Measurements from ENCODE around the gene FYN.
"Not testable (repeated sequence)": the region's sequence is repeated elsewhere in the genome, so short reads cannot be mapped to it uniquely, and the experiment has no call there.

Gene FYN

GRCh38 chr6:111850295-111850937 is 22.8 kb downstream of the FYN start:
- DNase-seq (ENCODE audit: low spot score) = no peak

DNA sequence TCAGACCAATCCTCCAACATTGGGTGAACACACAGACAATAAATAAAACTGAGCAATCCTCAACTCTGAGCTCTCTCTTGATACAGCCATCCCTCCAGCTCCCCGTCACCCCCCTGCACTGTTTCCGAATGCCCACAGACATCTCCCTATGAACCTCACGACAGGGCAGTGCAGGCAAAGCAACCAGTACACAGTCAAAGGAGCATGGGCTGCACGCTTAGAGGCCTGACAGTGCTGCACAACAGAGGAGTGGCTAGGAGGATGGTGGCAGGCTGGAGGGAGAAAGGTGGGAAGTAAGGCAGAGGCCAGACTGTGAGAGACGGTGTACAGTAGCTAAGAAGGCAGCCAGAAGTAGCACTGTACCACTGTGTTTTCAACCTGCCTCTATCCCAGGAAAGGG is 24.0 kb downstream of the FYN start:
- DNase-seq (ENCODE audit: low spot score) = no peak

GRCh38 chr6:111848262-111848812 is 24.9 kb downstream of the FYN start:
- no peak for DNase-seq (ENCODE audit: low spot score)

GRCh38 chr6:111846492-111847409 is 26.5 kb downstream of the FYN start:
- no peak for DNase-seq (ENCODE audit: low spot score)

DNA sequence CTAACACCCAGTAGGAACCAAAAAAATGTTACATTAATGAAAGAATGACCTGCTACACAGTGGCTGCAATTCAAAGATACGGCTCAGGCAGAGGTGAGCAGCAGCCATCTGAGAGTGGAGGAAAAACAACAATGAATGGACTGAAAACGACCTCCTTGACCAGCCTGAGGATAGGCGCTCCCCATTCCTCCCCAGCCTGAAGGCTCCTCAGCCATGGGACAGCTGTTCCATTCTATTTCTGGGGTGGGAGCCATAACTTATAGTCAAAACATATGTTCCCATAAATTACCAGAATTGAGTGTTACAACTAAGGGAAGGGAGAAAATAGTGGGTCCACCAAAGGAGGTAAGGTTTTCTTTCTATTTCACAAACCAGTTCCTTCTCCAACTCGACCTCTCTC is 27.2 kb downstream of the FYN start:
- DNase-seq (ENCODE audit: low spot score) = no peak

- no peak for DNase-seq (ENCODE audit: low spot score)
Observed at GRCh38 chr6:111845441-111845871, 27.8 kb downstream of the FYN start.

DNA sequence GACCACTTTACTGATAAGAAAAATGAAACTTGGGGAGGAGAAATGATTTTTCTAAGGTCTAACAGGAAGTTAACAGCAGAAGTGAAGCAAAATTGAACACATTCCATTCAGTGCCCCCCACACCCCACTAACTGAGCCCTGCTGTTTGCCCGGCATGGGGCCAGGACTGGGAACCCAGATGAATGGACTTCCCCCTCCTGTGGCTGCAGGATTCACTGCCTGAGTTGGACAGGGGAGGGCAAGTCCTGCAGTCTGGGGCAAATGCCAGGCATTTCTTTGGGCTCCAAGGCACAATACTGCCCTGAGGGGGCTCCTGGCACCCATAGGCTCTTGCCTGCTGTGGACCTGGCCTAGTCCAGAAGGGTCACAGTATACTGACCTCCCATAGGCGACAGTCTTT is 28.3 kb downstream of the FYN start:
- DNase-seq (ENCODE audit: low spot score) = no peak

GRCh38 chr6:111844376-111844775 is 28.9 kb downstream of the FYN start:
- DNase-seq (ENCODE audit: low spot score) = no peak

DNA sequence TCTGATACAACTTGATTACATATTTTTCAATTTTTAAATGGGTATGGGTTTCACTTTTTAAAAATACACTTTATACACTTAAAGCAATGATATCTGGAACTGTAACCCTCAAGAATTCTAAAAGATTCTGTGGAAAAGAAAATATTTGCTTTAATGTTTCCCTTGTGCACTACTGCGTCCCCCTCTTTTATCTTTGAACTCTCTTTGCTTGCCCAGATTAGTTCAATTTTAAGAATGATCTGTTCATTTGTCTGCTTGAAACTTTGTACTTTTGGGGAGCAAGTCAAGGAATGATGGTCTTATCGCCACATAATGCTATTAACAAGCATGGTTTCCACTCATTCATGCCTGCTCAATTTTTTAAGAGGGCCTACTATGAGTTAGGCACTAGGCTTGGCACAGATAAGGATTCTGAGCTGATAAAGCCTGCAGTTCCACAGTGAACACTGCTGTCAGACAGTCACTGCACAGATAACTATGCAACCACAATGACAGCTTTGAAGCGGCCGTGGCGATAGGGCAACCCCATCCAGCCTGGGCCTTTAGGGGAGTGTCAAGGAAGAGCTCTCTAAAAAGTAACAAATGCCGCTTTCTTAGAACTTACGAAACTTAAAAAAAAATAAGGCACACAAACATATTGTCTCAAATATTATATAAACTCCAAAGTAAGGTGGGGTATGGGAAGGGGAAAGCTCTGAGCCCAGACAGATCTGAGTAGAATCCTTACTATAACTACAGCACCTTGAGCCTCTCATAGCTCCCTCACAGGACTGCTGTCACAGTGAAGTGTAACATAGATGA is 29.7 kb downstream of the FYN start:
- DNase-seq (ENCODE audit: low spot score) = peak; percentile 43

DNA sequence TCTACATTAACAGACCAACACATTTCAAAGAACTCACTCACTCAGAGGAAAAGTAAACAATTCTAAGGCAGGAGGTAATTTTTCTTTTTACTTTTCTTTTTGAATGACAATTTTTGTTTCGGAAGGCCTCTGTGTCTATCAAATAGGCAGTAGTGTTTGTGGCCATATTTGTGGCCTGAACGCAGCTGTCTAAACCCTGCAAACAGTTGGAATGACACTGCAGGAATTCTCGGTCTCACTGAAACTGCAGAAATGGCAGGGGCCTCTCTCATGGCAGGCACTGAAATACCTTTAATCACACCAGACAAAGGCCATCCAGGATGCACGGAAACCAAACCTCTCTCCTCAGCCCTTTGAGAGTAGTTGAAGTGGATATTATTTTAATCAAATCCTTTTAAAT is 30.4 kb downstream of the FYN start:
- peak; percentile 50 for DNase-seq (ENCODE audit: low spot score)

DNA sequence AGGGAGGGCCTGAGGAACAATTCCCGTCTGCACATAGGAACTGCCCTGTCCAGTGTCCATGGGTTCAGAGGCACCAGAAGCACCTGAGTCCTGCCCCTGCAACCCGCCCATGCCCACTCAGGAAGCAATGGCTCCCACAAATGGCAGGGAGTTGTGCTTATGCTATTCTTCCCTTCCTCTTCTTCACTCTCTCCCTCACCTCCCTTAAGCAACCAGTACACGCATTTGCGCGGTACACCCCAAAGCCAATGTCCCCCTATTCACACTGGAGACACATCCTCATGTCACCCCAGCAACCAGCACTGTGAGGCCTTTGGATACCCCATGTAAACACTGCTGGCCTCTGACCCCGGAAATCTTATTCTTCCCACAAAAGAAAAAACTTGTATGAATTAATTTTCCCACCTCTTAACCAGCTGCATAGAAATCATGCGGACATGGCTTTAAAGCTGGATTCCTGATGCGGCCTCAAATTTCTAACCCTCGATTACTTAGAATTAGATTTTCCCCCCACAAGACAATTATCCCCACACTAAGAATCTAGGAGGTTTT is 30.9 kb downstream of the FYN start:
- no peak for DNase-seq (ENCODE audit: low spot score)

- peak; percentile 72 for DNase-seq (ENCODE audit: low spot score)
Observed at GRCh38 chr6:111841822-111842221, 31.4 kb downstream of the FYN start.

DNA sequence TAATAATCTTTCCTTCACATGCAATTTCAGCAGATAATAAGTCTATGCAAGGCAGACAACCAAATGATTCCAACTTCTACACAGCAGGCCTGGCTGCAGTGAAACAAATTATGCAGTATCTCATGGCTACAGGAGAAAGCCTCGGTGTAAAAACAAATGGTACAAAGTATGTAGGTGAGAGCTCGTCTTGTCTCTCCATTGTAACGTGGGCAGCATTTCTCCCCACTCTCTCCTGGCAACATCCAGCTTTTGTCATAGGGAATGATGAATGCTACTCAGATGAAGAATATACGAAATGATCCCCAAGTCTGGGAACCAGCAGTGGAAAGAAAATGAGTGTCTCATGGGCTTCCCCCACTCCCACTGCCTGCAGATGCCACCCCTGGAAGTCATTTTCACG is 32.4 kb downstream of the FYN start:
- no peak for DNase-seq (ENCODE audit: low spot score)

- DNase-seq (ENCODE audit: low spot score) = no peak
Observed at GRCh38 chr6:111838749-111839484, 34.3 kb downstream of the FYN start.

- no peak for DNase-seq (ENCODE audit: low spot score)
Observed at GRCh38 chr6:111837641-111838500, 35.4 kb downstream of the FYN start.

GRCh38 chr6:111837007-111837406 is 36.2 kb downstream of the FYN start:
- DNase-seq (ENCODE audit: low spot score) = no peak

DNA sequence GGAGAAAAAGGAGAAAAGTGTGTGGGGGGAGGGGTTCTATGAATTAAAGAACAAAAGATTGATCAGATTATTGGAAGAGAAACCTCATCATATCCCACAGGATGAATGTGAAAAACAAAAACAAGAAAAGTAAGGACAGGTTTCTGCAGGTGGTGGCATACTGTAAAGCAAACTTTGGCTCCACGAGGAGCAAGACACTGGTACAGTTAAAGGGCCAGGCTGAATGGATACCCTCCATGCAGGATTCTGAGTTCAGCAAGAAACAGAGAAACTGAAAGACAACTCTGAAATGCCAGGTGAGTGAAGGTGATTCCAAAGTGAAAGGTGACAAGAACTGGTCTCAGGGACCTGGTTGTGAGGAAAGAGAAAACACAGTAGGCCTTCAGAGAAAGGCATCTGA is 37.4 kb downstream of the FYN start:
- DNase-seq (ENCODE audit: low spot score) = no peak

- DNase-seq (ENCODE audit: low spot score) = not testable (repeated sequence)
Observed at GRCh38 chr6:111835398-111835797, 37.9 kb downstream of the FYN start.

DNA sequence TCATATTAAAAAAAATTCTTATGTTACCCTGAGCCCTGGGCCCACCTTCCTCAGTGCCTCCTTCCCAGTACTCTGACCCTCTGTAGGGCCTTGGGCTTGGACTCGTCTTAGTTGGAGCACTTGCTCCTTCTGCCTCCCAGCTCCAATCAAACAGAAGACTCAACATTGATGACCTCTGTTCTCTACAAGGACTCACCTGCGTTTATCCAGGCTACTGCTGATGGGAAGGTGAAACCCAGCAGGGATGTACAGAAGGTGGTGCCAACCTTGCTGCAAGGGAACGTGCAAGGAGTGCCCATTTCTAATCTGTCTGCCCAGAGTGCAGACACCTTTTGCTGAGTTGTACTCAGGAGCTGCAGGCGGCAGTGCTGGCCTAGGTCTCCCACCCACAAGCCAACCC is 38.9 kb downstream of the FYN start:
- DNase-seq (ENCODE audit: low spot score) = no peak

- no peak for DNase-seq (ENCODE audit: low spot score)
Observed at GRCh38 chr6:111832833-111833418, 40.3 kb downstream of the FYN start.

Measured in SW480 (cell line).